AG08395 (cell line): ENCODE data around the gene WDR18.
"Not testable (repeated sequence)": the region's sequence is repeated elsewhere in the genome, so short reads cannot be mapped to it uniquely, and the experiment has no call there.

ENCODE experiments used
- DNase-seq: peaks from one replicate; pipeline ENCODE4 v3.0.0; 2012; ENCODE audit warnings: mixed read lengths, low spot score

Gene WDR18

DNA sequence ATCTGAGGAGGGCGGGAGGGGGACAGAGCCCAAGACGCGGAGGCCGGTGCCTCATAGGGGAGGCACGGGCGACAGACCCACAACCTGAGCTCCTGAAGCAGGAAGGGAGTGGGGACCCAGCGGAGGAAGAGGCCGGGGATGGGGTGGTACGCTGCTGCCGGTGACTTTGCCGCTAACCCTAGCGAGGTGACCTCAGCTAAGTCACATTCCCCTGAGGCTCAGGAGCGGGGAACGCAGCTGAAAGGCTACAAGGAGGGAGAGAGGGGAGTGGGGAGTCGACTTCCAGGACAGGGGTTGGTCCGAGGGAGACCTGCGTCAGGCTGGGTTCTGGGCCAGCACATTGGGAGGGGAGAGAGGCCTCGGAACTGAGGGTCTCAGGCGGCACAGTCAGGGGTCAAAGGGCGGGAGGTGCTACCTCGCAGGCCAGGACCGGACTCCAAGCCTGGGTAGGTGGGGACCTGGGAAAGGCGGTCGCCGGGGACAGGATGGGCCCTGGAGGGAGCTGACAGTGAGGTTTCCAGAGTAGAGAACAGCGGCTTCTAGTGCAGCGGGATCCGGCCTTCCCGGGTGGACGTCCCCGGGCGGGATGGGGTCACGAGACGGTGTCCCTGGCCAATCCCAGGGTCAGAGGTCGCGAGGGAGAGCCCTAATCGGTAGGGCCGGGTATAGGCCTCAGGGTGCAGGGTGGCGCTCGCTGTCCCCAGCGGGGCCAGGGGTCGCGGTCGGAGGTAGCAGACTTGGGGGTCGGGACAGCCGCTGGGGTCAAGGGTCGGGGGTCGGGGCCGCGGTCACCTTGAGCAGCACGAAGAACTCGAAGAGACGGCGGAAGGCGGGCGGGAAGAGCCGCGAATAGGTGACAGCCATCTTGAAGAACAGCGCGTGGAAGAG is 36.1 kb downstream of the WDR18 start:
- no peak for DNase-seq

- DNase-seq: peak; percentile 99
Measured at GRCh38 chr19:1020868-1021425, 36.8 kb downstream of the WDR18 start, which contains the start of gene TMEM259. TSS of gene TMEM259 (minus strand) at chr19:1021123. CDS start at chr19:1020996, 127 bp downstream.

DNA sequence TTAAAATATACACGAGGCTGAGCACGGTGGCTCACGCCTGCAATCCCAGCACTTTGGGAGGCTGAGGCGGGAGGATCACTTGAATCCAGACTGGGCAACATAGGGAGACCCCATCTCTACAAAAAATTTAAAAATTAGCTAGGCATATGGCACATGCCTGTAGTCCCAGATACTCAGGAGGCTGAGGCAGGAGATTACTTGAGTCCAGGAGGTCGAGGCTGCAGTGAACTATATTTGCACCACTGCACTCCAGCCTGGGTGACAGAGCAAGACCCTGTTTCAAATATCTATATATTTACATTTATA is 39.7 kb downstream of the WDR18 start:
- not testable (repeated sequence) for DNase-seq

GRCh38 chr19:1025080-1025479 is 40.9 kb downstream of the WDR18 start:
- not testable (repeated sequence) for DNase-seq

GRCh38 chr19:1025960-1026782 is 42.0 kb downstream of the WDR18 start, which contains the start of gene CNN2:
TSS of gene CNN2 (plus strand) at chr19:1026608. CDS start at chr19:1026662, 54 bp downstream.
- peak; percentile 85 for DNase-seq

DNA sequence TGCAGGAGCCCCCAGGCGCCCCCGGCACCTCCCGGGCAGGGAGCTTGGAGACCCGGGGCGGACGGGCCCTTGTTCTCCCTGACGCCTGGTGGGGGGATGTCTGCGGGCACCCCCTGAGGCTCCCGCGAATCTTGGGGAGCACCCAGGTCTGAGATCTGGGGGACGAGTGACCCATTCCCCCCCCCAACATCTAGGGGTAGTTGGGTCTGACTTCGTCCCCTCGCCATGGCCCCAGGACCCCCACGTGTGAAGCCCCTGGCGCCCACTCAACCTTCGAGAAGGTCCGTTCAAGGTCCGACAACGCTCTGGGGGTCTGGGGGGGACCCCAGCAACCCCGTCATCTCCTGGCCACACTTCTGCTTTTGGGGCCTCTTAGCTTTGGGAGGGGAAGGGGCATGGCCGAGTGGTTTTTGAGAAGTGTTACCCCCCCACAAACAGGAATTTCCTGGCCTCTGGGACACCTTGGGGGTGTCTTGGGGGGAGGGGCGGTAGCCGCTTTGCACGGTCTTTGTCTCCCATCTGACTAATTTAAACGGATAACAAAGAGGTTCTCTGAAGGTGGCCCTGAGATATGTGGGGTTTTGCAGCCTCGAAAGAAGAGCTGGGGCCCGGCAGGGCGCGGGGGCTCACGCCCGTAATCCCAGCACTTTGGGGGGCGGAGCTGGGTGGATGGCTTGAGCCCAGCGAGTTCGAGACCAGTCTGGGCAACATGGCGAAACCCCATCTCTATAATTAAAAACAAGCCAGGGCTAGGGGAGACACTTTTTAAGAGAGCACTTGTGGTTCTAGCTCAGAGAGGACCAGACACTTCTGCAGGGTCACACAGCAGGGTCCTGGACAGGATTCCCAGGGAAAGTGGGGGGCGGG is 42.9 kb downstream of the WDR18 start:
- DNase-seq: no peak

DNA sequence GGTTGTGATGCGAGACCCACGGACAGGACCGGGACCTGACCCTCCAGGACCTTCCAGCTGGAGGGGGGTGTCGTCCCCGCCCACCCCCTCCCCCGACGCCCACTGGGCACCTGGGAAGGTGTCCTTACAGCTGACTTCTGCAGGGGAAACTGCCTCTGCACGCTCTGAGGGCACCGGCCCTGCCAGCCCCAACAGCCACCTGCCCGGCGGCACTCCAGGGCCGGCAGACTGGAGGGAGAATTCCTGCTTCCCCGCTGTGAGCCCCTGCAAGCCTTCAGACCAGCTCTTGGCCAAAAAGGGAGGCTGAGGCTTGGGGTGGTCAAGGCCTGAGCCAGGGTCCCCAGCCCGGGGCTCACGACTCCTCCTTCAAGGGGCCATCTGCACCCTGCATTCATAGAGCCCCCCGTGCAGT is 43.5 kb downstream of the WDR18 start:
- DNase-seq: no peak

GRCh38 chr19:1028062-1028926 is 44.1 kb downstream of the WDR18 start:
- DNase-seq: peak; percentile 93

DNA sequence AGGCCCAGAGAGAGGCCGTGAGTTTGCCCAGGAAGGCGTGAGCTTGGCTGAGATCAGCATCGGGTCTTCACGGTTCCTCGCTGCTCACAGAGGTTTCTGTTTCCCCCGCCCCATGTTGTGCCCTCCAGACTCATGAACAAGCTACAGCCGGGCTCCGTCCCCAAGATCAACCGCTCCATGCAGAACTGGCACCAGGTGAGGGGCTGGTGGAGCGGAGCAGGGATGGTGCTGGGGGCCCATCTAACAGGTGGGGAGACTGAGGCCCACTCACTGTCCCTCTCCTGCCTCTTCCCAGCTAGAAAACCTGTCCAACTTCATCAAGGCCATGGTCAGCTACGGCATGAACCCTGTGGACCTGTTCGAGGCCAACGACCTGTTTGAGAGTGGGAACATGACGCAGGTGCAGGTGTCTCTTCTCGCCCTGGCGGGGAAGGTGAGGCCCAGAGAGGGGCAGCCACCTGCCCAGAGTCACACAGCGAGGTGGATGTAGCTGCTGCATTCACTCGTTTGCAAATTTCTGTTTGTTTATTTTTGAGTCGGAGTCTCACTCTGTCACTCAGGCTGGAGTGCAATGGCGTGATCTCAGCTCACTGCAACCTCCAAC is 48.2 kb downstream of the WDR18 start:
- DNase-seq: no peak

GRCh38 chr19:1035998-1036621 is 52.0 kb downstream of the WDR18 start:
- DNase-seq: no peak

DNA sequence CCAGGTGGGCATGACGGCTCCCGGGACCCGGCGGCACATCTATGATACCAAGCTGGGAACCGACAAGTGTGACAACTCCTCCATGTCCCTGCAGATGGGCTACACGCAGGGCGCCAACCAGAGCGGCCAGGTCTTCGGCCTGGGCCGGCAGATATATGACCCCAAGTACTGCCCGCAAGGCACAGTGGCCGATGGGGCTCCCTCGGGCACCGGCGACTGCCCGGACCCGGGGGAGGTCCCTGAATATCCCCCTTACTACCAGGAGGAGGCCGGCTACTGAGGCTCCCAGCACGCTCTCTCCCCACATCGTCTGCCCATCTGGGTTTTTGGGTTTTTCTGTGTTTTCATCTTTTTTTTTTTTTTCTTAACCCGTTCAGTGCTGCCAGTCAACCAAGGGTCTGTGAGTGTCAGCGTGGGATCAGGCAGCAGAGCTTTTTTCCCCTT is 53.5 kb downstream of the WDR18 start:
- DNase-seq: no peak

- DNase-seq: no peak
Measured at GRCh38 chr19:1038978-1039645, 55.0 kb downstream of the WDR18 start.

GRCh38 chr19:1039646-1040475 is 55.7 kb downstream of the WDR18 start, which contains the start of gene ABCA7:
TSS of gene ABCA7 (plus strand) at chr19:1040107. CDS start at chr19:1041362, 1,255 bp downstream.
- peak; percentile 94 for DNase-seq

DNA sequence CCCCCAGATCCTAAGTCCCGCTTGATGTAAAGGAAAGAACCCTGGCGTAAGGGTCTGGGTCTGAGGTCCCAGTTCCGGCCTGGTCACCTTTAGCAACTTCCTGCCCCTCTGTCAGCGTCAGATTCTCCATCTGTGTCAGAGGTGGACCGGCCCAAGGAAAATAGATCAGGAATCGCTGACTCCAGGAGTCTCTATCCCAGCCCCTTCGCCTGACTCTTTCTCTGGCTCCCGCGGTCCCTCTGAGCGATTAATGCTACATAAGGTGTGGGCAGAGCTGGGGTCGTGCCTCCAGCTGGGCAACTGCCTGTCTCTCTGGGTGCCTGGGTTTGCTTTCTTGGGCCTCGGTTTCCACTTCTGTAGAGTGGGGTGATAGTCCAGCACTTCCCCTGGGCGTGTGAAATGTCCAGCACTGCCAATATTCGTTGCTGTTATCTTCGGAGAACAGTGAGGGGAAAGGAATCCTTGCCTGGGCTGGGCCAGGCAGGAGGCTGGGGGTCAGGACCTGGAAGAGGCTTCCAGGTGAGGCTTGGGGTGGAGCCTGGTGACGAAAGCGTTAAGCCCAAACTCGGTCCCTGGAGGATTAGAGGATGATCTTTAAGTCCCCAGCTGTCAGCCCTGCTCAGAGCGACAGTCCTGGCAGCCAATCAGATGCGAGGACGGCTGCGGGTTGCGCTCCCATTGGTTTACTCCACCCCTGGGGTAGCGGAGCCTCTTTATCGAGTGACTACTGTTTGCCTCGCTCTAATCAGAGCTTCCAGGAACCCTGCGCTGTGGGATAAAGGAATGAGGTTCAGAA is 56.5 kb downstream of the WDR18 start:
- DNase-seq: peak; percentile 100

GRCh38 chr19:1041272-1041834 is 57.2 kb downstream of the WDR18 start:
- no peak for DNase-seq

DNA sequence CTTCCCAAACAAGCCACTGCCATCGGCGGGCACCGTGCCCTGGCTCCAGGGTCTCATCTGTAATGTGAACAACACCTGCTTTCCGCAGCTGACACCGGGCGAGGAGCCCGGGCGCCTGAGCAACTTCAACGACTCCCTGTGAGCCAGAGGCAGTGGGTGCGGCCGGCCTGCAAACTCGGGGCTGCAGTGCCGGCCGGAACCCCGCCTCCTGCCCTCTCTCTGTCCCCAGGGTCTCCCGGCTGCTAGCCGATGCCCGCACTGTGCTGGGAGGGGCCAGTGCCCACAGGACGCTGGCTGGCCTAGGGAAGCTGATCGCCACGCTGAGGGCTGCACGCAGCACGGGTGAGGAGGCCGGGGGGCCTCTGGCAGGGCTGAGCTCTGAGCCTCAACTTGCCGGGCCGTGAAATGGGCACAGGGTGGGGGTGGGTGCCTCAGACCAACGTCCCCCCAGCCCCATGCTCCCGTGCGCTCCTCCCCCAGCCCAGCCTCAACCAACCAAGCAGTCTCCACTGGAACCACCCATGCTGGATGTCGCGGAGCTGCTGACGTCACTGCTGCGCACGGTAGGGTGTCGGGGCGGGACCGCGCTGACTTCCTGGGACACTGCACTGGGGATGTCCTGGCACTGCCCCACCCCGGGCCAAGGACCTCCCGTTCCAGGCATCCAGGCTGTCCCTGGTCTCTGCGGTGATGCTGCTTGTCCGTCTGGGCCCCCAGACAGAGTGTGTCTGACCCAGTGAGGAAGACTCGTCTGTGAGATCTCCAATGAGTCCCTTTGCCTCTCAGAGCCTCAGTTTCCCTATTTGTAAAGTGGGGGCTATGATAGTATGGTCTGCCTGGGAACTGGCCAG is 57.9 kb downstream of the WDR18 start:
- no peak for DNase-seq
